Peyer's patch (tissue), 4 donors: ENCODE results near the gene MTHFS.

ENCODE experiments used
- CTCF ChIP-seq, 6 experiments: fragments of 450-650 bp in 4 of 6; fragments of 200-600 bp in 2 of 6; sonication (generic) in 1 of 6; IDR thresholded peaks; one replicate each; pipeline ENCODE4 v1.5.1; 2017 to 2019; ENCODE audit warnings: antibody characterized with exemption in 6 of 6, mild to moderate bottlenecking in 3 of 6, moderate library complexity in 1 of 6
- POLR2A ChIP-seq, 2 donors: fragments of 450-650 bp; IDR thresholded peaks; one replicate each; pipeline ENCODE4 v1.5.1; 2017; ENCODE audit warnings: antibody characterized with exemption in 2 of 2, mild to moderate bottlenecking in 2 of 2, moderate library complexity in 2 of 2

- TF ChIP-seq CTCF (IDR thresholded peaks at IDR 0.05): no peak
- no peak for TF ChIP-seq POLR2A (IDR thresholded peaks at IDR 0.05)
These were observed 42.6 kb upstream of the MTHFS start for GRCh38 chr15:79939399-79939798.
